ENCODE results near the gene FAM20C.

The FAM20C gene

GRCh38 chr7:270351-270983 is 78.1 kb downstream of the FAM20C start:
- no peak for DNase-seq (ENCODE audit: low read depth, low spot score)

GRCh38 chr7:271266-272107 is 79.1 kb downstream of the FAM20C start:
- DNase-seq (ENCODE audit: low read depth, low spot score): peak; percentile 7

- DNase-seq (ENCODE audit: low read depth, low spot score): no peak
Observed at GRCh38 chr7:272108-272615, 79.8 kb downstream of the FAM20C start.

GRCh38 chr7:272631-273030 is 80.3 kb downstream of the FAM20C start:
- DNase-seq (ENCODE audit: low read depth, low spot score): no peak

- DNase-seq (ENCODE audit: low read depth, low spot score): no peak
Observed at GRCh38 chr7:273327-273726, 81.0 kb downstream of the FAM20C start.

- no peak for DNase-seq (ENCODE audit: low read depth, low spot score)
Observed at GRCh38 chr7:274266-274665, 81.9 kb downstream of the FAM20C start.

DNA sequence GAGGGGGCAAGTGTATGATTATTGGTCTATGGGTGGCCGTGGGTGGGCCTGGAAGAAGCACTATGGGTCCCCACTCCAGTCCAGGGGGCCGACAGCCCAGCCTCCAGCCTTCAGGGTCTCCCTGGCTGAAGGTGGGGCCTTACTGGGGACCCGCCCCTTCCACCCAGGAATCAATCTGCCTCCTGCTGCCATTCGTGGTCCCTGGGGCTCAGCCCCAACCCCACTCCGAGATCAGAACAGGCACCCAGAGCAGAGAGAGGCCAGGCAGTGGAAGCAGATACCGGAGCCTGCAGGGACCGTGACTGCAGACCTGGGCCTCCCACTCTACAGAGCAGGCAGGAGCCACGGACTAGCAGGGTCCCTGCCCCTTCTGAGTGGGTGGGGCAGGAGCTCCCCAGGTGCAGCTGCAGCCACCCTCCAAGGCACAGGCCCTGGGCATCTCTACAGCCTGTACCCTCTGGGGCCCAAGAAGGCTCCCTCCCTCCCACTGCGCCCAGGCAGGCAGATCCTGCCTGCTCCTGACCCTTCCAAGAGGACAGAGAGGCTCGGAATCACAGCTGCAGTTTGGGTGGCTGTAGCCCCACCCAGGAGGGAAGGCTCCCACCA is 84.0 kb downstream of the FAM20C start:
- DNase-seq (ENCODE audit: low read depth, low spot score): no peak

DNA sequence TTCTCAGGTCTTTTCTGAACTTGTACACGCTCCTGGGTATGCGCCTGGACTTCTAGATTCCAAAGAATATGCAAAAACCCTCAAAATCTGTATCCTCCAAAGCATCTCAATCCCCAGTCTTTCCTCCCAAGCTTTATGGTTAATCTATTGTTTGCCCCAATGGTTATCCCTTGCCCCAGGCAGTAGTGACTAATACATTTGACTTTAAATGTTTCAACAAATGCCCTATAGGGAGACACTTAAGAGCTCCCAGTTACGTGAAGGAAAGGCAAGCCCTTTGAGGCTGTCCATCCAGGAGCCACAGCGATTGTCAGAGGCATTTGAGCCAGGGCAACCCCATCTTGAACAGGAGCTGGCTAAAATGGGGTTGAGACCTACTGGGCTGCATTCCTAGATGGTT is 84.9 kb downstream of the FAM20C start:
- DNase-seq (ENCODE audit: low read depth, low spot score): no peak

DNA sequence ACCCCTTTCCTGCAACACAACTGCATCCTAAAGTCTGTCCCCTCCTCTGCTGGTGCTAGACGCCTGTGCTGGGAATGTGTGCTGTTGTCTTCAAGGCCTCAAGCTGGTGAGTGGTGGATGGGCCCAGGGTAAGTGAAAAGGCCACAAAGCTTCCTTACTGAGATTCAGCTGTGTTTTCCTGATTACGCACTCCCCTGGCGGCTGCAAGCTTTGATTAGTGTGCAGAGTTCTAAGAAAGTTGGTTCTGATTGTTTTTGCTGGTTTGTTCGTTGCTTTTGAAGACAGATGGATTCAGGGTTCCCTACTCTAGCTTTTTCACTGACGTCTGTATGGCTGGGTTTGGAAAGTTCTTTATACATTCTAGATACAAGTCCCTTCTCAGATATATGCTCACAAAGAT is 85.7 kb downstream of the FAM20C start:
- DNase-seq (ENCODE audit: low read depth, low spot score): no peak

DNA sequence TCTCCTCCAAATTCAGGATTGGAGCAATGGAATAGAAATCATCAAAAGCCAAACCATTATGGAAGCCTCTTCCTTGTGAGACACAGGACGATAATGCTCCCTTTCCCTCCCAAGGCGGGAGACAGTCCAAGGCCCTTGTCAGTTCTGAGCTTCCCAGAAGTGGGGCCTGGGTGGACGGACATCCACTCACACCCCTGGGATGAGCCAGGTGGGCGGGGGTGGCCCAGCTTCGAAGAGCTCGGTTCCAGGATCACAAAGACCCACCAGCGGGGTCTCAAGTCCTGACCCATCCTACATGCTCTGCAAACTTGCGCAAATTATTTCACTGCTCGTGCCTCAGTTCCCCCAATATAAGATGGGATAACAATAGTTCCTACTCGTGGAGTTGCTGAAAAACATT is 87.5 kb downstream of the FAM20C start:
- DNase-seq (ENCODE audit: low read depth, low spot score): no peak

GRCh38 chr7:280461-280860 is 88.1 kb downstream of the FAM20C start:
- DNase-seq (ENCODE audit: low read depth, low spot score): no peak

DNA sequence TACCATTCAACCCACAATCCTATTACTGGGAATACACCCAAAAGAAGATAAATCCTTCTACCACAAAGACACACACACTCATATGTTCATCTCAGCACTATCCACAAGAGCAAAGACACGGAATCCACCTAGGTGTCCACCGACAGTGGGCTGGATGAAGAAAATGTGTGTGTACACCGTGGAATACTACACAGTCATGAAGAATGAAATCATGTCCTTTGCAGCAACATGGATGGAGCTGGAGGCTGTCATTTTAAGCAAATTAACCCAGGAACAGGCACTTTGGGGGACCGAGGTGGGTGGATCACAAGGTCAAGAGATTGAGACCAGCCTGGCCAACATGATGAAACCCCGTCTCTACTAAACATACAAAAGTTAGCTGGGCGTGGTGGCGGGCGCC is 89.3 kb downstream of the FAM20C start:
- no peak for DNase-seq (ENCODE audit: low read depth, low spot score)

DNA sequence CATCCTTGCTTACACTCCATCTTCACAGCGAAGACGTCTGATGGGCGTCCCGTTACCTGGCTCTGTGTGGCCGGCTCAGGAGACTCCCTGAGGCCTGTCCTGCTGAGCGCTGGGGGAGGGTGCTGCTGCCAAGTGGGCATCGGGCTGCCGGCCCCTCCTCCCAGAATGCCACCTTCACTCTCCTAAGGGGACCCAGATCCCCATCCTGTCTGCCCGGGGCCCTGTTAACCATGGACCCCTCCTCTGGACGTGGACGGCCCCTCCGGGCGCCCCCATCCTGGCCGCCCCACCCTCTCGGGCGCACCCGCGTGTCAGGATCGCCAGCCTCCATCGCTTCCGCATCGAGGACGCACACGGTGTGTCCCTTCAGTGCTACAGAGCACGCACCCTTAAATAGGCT is 90.2 kb downstream of the FAM20C start:
- no peak for DNase-seq (ENCODE audit: low read depth, low spot score)

GRCh38 chr7:284762-285722 is 92.7 kb downstream of the FAM20C start:
- no peak for DNase-seq (ENCODE audit: low read depth, low spot score)

DNA sequence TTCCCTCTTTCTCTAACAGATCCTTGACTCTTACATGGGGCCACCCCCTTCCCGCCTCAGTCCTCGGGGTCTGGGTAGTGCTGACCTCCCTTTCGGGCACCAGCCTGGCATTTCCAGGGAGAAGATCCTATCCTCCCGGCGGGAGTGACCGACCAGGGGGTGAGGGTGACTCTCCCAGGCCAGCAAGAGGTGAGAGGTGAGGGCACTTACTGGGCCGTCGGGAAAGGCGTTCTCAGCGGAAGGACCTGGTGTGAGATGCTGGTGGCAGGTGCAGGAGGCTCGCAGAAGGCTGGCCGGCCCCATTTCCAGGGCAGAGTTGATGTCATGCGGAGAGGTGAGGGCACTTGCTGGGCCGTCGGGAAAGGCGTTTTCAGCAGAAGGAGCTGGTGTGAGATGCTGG is 93.4 kb downstream of the FAM20C start:
- DNase-seq (ENCODE audit: low read depth, low spot score): no peak

- no peak for DNase-seq (ENCODE audit: low read depth, low spot score)
Observed at GRCh38 chr7:286266-286665, 93.9 kb downstream of the FAM20C start.

DNA sequence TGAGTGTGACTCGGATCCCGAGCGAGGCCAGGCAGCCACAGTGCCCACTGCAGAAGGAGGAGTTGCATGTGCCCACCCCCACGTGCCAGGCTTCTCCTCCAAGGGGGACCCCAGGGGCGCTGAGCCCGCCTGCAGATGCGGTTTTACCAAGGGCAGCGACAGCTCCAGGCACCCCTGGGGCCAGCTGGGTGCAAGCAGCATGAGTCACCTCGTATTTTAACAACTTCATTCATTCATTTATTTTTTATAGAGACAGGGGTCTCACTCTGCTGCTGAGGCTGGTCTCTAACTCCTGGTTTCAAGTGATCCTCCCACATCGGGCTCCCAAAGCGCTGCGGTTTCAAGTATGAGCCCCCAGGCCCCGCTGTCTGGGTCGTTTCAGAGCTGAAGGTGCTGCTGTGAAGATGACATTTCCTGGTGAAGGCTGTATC is 96.3 kb downstream of the FAM20C start:
- DNase-seq (ENCODE audit: low read depth, low spot score): no peak

DNA sequence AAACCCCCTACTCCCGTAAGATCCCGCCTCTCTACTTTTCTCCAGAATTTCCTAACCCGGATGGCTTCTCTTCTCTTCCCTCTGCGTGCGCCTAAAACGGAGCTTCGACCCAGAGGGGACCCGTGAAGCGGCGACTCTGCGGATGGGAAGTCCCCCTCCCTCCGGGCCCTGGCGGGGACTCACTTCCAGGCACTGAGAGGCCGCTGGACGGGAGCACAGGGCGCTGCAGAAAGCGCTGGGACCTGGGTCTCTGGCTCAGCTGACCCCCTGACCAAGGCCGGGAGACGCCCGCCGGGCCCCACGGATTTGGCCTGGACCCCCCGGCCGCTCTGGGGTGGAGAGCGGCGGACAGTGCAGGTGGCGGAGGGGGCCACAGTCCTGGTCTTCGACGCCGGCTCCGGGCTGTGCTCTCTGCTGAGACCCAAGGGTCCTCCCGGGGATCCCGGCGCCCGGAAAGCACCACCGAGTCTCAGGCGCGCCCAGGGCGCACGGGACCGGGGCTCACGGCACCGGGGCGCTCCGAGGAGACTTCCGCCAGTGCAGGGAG is 96.9 kb downstream of the FAM20C start:
- DNase-seq (ENCODE audit: low read depth, low spot score): no peak

DNA sequence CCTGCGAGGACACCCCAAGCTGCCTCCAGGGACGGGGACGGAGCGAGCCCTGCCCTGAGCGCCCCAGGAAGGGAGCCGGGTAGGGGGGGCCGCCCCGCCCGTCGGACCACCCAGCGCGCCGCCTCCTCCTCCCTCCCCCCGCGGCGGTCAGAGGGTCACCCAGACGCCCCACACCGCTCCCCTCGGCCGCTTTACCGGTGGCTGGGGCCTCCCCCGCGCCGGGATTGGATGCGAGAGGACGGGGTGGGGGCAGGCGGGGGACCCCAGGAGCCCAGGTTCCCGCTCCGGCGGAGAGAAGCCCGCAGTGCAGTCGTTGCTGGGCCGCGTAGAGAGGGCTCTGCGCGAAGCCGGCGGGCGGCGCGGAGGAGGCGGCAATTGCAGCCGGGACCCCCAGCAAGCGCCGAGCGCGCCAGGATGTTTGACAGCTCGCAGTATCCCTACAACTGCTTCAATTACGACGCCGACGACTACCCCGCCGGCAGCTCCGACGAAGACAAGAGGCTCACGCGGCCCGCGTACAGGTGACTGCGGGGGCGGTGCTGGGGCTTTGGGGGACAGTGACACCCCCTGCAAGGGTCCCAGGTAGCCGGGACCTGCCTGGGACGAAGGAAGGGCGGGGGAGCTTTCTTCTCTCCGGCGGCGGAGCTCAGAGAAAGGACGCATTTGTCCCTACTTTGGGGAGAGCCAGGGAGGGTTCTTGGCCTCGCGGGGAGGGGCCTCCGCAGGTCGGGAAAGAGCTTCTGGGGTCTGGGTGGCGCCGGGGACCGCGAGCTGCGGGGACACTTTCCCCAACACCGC is 97.6 kb downstream of the FAM20C start, which contains the start of gene FOXL3:
TSS of gene FOXL3 (plus strand) at position 415 of the 798 bp plus-strand sequence. CDS start at position 415, 0 bp downstream.
- DNase-seq (ENCODE audit: low read depth, low spot score): no peak
